GM20431 (cell line): ENCODE data around the gene SPRED2.

ENCODE experiments used
- in situ Hi-C: fragments of 300-500 bp; cut with MseI, MboI; formaldehyde crosslinking; loops from one replicate; pipeline ENCODE4 v1.15.0; 2020; ENCODE audit warnings: low sequenced_read_pairs; ENCODE audit not compliant: unreplicated experiment

SPRED2 gene

DNA sequence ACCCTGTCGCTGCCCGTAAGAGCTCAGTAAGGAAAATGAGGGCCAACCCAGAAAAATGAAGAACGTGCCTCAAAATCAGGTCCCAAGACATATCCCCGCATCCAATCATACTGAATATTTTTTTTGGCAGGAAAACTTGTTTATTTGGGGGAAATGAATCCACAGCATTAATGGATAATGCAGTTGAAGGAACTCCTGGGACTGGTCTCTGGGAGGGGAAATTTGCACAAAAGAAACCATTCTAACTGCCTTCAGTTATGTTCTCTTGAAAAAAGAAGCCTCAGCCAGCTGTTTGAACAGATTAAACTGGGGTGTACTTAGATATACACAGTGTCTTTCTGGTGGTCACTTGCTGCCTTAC lies 61.3 kb downstream of the SPRED2 start:
- in situ Hi-C loops, result no loop called here

DNA sequence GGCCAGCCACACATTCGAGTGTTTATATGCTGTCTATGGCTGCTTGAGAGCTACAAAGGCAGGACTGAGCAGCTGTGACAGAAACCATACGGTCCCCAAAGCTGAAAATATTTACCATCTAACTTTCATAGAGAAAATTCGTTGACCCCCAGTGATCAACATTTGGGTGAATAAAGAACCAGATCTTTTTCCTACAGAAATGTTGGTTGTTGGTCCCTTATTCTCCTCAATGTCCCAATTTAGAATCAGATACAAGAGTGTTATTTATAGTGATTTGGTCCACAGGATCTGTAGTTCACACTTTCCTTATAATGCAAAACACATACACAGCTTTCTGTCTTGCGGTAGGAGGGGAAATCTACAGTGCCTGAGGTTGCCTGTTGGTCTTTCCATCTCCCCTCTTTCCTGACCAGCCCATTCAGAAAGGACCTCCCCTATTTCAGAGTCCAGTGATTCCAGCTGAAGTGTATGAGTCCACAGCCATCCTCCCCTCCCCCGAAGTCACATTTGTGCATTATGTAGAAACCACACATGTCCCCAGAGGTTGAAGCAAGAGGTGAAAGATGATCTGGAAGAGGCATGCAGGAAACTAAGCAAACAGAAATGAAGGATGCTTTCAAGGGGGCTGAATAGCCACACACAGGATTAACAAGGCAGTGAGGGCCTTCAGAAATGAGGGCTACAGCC lies 61.9 kb downstream of the SPRED2 start:
- in situ Hi-C loops, result no loop called here

- in situ Hi-C loops, result no loop called here
Measured at GRCh38 chr2:65369980-65370379, 62.4 kb downstream of the SPRED2 start.

GRCh38 chr2:65369574-65369973 lies 62.8 kb downstream of the SPRED2 start:
- in situ Hi-C loops, result no loop called here

- in situ Hi-C loops, result no loop called here
Measured at GRCh38 chr2:65368468-65368867, 63.9 kb downstream of the SPRED2 start.

DNA sequence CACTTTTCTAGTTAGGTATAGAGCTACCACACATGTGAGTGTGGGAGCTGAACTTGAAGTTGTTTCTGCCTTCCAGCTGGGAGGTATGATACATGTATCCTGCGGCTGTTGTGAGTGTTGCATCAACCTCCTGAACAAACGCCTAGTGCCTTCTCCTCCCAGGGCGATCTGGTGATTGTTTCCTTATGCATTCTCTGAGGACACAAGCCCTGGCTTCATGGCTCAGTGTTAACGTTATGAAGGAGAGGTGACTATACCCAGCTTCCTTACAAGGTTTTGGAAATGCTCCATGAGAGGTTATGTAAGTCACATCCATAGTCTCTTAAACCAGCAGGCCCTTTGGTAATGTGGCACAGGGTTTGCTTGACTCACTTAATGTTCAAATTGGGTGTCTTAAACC lies 64.9 kb downstream of the SPRED2 start:
- in situ Hi-C loops, result no loop called here

DNA sequence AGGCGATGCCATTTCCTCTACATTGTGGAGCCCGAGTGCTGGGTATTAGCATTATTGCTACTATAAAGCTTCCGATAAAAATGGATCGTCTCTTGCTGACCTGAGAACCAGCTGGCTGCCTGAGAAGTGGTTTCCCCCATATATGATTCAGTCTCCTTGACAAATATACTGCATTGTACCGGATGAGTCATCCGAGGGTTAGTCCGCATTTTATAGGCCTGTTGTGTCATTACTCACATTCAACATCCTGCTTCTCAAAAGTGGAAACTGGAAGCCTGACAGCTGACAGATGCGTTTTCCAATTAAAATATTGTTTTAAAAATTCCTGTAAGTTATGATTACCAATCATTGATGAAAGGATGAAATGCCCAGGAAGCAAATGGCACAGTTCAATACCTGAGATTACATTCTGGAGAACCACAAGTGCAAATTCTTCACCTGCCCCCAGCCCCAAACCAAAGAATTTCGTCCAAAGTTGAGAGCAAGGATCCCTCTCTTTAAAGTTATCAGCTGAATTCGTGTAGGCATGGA lies 65.7 kb downstream of the SPRED2 start:
- in situ Hi-C loops, result no loop called here

- in situ Hi-C loops, result no loop called here
Measured at GRCh38 chr2:65364986-65365733, 67.2 kb downstream of the SPRED2 start.

DNA sequence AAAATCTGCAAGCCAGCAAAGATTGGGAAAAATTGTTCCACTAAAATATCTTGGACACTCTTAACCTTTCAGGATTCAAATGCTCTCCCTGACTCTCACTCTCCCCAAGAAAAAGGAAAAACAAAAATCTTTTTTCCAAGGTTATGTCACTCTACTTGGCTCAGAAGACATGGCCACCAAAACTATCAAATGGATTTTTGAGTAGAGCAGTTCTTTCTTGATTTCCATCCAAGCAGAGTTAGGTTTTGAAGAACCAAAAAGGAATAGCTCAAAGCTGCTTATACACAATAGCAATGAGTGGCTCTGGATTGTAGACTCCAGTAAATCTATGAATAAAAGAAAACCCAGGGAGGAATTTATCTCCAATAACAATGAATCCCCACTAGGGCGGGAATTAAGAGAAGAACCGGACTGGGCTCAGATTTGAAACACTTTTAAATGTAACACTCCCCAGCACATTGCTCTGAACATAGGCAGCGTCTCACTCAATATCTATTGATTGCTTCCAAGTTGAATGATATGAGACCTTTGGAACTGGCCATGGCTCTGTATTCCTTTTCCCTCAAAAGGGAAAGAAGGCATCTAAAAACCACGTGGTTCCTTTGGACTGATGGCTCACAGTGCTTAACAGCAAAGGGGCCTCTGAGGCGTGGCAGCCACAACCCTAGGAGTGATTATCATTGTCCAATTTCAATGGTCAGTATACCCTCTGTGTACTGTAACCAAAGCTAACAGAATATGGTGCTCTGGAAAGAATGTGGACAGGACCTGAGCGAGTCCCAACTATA lies 68.3 kb downstream of the SPRED2 start:
- in situ Hi-C loops, result no loop called here

- in situ Hi-C loops, result no loop called here
Measured at GRCh38 chr2:65361623-65362022, 70.8 kb downstream of the SPRED2 start.

DNA sequence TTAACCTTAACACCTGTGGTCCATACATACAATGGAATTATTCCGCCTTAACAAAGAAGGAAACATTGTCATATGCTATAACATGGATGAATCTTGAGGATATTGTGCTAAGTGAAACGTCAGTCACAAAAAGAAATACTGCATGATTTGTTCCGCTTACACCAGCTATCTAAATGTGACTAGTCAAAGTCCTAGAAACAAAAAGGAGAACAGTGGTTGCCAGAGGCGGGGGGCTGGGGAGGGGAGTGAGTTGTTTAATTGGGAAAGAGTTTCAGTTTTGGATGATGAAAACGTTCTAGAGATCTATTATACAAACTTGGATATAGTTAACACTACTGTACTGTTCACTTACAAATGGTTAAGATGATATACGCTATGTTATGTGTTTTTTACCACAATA lies 72.0 kb downstream of the SPRED2 start:
- in situ Hi-C loops, result no loop called here

DNA sequence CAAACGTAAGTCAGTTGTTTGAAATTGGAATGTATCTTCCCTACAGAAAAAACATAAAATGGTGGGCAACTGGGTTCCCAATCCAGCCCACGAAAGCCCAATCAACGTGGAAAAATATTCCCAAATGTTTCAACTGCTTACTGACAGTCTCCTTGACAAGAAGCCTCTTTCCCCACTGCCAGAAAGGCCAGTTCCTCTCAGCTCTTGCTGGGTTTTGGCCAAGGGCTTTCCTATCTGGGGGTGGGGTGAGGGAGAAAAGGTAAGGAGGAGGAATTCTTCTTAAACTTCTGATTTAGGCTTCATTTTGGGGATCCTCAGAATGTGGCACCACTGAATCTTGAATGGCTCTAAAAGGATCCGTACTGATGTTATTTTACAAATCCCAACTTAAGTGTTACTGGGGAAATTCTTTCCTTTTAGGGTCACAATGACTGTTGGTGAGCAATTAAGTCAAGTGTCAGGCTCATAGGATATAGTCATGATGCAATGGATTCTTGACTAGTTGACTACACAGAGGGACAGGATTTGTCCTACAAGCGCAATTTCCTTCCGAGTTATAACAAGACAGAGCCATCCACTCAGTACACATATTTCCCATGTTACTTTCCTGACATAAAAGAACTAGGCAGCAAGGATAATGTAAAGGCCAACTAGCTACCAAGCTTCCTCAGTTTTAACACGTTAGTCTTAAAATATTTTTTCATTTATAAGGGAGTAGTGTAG lies 73.6 kb downstream of the SPRED2 start:
- in situ Hi-C loops, result no loop called here

DNA sequence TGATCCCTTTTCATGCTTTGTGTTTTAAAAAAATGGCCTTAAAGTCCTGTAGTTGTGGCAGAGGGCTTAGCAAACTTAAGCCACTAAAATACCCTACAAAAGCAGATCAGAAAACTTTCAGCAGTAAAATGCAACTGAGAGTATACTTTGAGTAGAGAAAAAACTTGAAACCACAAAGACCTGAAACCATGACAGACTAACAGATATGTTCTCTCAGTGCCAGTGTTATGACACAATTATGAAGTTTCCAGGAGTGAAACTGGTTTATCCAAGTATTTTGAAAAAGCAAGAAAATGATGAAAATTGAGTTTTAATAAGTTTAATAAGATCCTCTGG lies 74.5 kb downstream of the SPRED2 start:
- in situ Hi-C loops, result no loop called here

DNA sequence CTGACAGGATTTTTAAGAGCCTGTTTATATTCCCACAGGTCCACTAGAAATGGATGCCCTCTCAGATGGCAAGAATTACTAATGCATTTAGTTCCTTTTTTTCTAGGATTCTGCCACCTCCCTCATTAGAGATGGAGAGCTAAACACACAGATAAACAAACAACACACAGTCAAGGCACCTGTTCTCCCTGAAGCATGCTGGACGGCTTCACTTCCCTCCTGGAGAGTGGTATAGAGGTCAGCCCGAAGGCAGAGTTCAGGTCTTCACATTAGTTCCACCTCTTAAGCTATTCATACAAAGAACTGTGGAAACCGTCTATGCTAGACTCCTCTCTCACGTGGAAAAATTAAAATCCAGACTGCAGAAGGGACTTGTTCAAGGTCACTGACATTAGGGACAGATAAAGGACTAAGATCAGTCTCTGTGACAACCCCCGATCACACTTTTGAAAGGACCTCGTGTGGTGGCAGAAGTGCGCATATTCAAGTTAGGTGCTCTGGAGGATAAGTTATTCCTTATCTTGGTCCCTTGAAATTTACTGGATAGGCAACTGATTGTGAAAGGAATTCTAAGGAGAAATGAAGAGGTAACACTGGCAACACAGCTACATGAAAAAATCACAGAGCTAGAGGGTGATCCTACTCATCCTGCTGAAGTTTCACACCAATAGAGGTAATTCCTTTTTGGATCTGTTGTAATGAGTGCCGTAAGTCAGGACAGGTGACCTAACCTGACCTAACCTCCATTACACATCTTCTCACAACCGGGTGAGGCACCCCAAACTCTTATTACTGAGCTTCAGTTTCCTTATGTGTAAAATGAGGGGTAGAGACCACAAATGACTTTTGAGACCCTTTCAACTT lies 75.1 kb downstream of the SPRED2 start:
- in situ Hi-C loops, result no loop called here

GRCh38 chr2:65355186-65355831 lies 77.1 kb downstream of the SPRED2 start:
- in situ Hi-C loops, result no loop called here

DNA sequence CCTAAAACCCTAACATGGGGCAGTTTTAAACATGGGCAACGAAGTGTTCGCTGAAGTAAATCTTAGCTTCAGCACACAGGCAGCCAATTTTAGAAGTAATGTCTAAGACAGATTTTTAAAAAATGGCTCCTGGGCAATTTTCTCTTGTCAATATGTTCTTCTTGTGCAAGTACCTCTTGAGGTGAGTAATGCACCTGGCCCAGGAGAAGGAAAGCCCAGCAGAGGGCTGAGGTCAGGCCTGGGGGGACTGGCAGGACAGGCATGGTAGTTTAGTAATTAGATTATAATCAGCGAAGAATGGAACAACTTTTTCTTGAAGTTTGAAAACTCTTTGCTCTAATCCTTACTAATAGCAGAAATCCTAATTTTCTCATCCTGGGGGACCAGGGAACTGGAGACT lies 77.6 kb downstream of the SPRED2 start:
- in situ Hi-C loops, result no loop called here

- in situ Hi-C loops, result no loop called here
Measured at GRCh38 chr2:65353927-65354326, 78.5 kb downstream of the SPRED2 start.

- in situ Hi-C loops, result no loop called here
Measured at GRCh38 chr2:65353046-65353445, 79.4 kb downstream of the SPRED2 start.
